GM12892 (cell line): ENCODE measurements around the gene LAMC2.
"Not testable (repeated sequence)": the region's sequence is repeated elsewhere in the genome, so short reads cannot be mapped to it uniquely, and the experiment has no call there.

Experiments used
- POLR2A ChIP-seq: IDR thresholded peaks from 2 replicates; pipeline ENCODE4 v1.6.1; 2011; ENCODE audit warnings: low read depth, low read length, control low read depth
- POLR2AphosphoS5 ChIP-seq: IDR thresholded peaks from 2 replicates; pipeline ENCODE4 v1.6.1; 2011; ENCODE audit warnings: low read depth, low read length, control low read depth

DNA sequence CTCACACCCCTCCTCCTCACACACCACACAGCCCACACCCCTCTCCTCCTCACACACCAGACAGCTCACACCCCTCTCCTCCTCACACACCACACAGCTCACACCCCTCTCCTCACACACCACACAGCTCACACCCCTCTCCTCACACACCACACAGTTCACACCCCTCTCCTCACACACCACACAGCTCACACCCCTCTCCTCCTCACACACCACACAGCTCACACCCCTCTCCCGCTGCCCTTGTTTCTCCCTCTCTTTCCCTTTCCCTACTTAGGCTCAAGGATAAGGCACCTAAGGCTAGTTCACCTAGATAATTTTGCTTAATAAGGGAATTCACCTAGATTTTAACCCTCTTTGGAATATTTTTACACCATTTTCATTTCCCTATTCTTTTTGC, 36.0 kb upstream of the LAMC2 start:
- not testable (repeated sequence) for TF ChIP-seq POLR2AphosphoS5, POLR2A
